Parathyroid adenoma (tissue), 2 donors: Measurements from ENCODE around the gene ERVK3-1.

Source experiments
- H2AFZ ChIP-seq: fragments of 300-600 bp; sonication (generic); one replicate; pipeline ENCODE4 v1.7.0; 2017; ENCODE audit warnings: antibody characterized with exemption, mild to moderate bottlenecking
- H3K27ac ChIP-seq: fragments of 300-600 bp; sonication (generic); one replicate; pipeline ENCODE4 v1.7.0; 2017
- H3K27me3 ChIP-seq: fragments of 300-600 bp; sonication (generic); one replicate; pipeline ENCODE4 v1.7.0; 2017; ENCODE audit warnings: low read length; ENCODE audit not compliant: control insufficient read depth, insufficient read depth
- H3K36me3 ChIP-seq: fragments of 300-600 bp; sonication (generic); one replicate; pipeline ENCODE4 v1.7.0; 2017; ENCODE audit warnings: low read length; ENCODE audit not compliant: control insufficient read depth, insufficient read depth
- H3K4me1 ChIP-seq: fragments of 300-600 bp; sonication (generic); one replicate; pipeline ENCODE4 v1.7.0; 2017; ENCODE audit warnings: control low read depth
- H3K4me2 ChIP-seq: fragments of 300-600 bp; sonication (generic); one replicate; pipeline ENCODE4 v1.7.0; 2017; ENCODE audit warnings: low read length
- H3K4me3 ChIP-seq: fragments of 300-600 bp; sonication (generic); one replicate; pipeline ENCODE4 v1.7.0; 2017; ENCODE audit warnings: low read depth, low read length
- H3K79me2 ChIP-seq: fragments of 300-600 bp; sonication (generic); one replicate; pipeline ENCODE4 v1.7.0; 2017; ENCODE audit warnings: control low read depth
- H3K9ac ChIP-seq: fragments of 300-600 bp; sonication (generic); one replicate; pipeline ENCODE4 v1.7.0; 2017; ENCODE audit warnings: mild to moderate bottlenecking
- H3K9me3 ChIP-seq: fragments of 300-600 bp; sonication (generic); one replicate; pipeline ENCODE4 v1.7.0; 2017; ENCODE audit warnings: low read length; ENCODE audit not compliant: control insufficient read depth
- TF ChIP-seq, protein P1 (sequence below): fragments of 300-600 bp; sonication (generic); IDR thresholded peaks from one replicate; pipeline ENCODE4 v1.7.0; 2017; ENCODE audit warnings: antibody characterized with exemption, mild to moderate bottlenecking
- donor health status: primary hyperparathyroidism.

ERVK3-1 gene

DNA sequence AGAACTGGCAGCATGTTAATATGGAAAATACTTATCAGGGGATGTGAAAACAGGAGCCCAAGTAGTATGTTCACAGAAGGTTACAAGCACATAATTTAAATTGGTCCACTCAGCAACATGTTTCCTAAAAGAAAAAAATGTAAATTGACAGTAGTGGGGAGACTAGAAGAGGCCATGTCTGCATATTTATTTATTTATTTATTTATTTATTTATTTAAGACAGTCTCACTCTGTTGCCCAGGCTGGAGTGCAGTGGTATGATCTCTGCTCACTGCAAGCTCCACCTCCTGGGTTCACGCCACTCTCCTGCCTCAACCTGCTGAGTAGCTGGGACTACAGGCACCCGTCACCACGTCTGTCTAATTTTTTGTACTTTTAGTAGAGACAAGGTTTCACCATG is 40.1 kb upstream of the ERVK3-1 start:
- no peaks in the 10 kb centered on the region for H3K27me3 ChIP-seq
- H3K79me2 ChIP-seq, result no peaks in the 10 kb centered on the region
- H3K9me3 ChIP-seq, result peaks cover 27% of the 10 kb centered on the region
- H3K4me2 ChIP-seq, result no peak overlapping the region
- no peak overlapping the region for H3K9ac ChIP-seq
- H3K4me3 ChIP-seq, result no peak overlapping the region
- peaks cover 30% of the 10 kb centered on the region for H3K36me3 ChIP-seq
- H3K4me1 ChIP-seq, result no peaks in the 10 kb centered on the region
- H3K27ac ChIP-seq, result no peak overlapping the region
- TF ChIP-seq, protein P1, sequence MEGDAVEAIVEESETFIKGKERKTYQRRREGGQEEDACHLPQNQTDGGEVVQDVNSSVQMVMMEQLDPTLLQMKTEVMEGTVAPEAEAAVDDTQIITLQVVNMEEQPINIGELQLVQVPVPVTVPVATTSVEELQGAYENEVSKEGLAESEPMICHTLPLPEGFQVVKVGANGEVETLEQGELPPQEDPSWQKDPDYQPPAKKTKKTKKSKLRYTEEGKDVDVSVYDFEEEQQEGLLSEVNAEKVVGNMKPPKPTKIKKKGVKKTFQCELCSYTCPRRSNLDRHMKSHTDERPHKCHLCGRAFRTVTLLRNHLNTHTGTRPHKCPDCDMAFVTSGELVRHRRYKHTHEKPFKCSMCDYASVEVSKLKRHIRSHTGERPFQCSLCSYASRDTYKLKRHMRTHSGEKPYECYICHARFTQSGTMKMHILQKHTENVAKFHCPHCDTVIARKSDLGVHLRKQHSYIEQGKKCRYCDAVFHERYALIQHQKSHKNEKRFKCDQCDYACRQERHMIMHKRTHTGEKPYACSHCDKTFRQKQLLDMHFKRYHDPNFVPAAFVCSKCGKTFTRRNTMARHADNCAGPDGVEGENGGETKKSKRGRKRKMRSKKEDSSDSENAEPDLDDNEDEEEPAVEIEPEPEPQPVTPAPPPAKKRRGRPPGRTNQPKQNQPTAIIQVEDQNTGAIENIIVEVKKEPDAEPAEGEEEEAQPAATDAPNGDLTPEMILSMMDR, result no peak
- H2AFZ ChIP-seq, result no peak overlapping the region

DNA sequence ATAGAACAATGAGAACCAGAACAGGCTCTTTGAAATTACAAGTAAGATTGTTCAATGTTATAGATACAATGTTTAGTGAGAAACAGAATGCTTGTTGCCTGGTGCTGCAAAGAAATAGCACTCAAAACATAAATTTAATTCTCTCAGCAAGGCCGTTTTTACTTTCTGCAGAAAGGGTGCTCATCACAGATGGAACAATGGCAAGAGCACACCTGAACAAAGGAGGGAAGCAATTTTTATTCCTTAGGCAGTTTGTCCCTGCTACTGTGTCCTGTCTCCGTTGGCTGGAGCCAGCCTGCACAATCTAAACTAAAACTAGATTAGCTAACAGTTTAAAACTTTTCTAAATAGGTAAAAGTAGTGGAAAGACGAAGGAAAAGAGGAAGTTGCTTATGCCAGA is 36.8 kb upstream of the ERVK3-1 start:
- Histone ChIP-seq H3K4me1 (no peaks in the 10 kb centered on the region), H3K9me3 (peaks cover 6% of the 10 kb centered on the region), H2AFZ (no peak overlapping the region), H3K79me2 (no peaks in the 10 kb centered on the region), H3K9ac (no peak overlapping the region), H3K27ac (no peak overlapping the region), H3K36me3 (peaks cover 5% of the 10 kb centered on the region), H3K4me2 (no peak overlapping the region), H3K4me3 (no peak overlapping the region), H3K27me3 (no peaks in the 10 kb centered on the region)
- TF ChIP-seq, protein P1, result no peak

DNA sequence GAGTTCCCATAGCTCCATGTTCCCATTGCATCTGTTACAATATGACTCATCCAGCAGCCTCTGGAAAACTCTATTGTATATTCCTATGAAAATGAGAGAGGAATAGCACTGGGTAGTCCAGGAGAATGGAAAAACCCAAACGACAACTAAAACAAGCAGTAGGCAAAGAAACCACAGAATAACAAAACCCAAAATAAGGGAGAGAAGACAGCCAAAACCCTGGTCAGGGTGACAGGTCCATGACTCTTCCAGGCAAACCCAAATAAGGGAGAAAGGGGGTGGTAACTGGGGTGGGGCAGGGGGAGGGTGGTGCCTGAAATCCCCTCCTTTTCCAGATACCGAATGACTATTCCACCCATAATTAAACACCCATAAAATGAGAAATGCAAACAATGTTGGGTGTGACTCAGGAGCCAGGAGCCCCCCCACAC is 30.4 kb upstream of the ERVK3-1 start:
- TF ChIP-seq, protein P1, result no peak
- H3K36me3 ChIP-seq, result no peaks in the 10 kb centered on the region
- H3K79me2 ChIP-seq, result peaks cover 4% of the 10 kb centered on the region
- no peak overlapping the region for H3K27ac ChIP-seq
- no peak overlapping the region for H3K4me2 ChIP-seq
- H3K9ac ChIP-seq, result no peak overlapping the region
- no peaks in the 10 kb centered on the region for H3K9me3 ChIP-seq
- H3K27me3 ChIP-seq, result no peaks in the 10 kb centered on the region
- H3K4me1 ChIP-seq, result peaks cover 2% of the 10 kb centered on the region
- no peak overlapping the region for H2AFZ ChIP-seq
- H3K4me3 ChIP-seq, result no peak overlapping the region

DNA sequence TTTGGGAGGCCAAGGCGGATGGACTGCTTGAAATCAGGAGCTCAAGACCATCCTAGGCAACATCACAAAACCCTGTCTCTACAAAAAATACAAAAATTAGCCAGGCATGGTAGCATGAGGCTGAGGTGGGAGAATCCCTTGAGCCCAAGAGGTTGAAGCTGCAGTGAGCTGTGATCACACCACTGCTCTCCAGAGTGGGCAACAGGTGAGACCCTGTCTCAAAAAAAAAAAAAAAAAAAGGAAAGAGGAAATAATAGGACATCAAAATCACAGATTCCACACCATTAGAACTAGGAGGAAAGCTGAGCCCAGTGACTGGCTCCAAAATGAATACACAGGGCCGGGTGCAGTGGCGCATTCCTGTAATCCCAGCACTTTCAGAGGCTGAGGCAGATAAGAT is 29.6 kb upstream of the ERVK3-1 start:
- Histone ChIP-seq H3K27me3 (no peaks in the 10 kb centered on the region), H3K9me3 (no peaks in the 10 kb centered on the region), H2AFZ (no peak overlapping the region), H3K9ac (no peak overlapping the region), H3K27ac (no peak overlapping the region), H3K36me3 (no peaks in the 10 kb centered on the region), H3K79me2 (peaks cover 11% of the 10 kb centered on the region), H3K4me3 (no peak overlapping the region), H3K4me1 (peaks cover 2% of the 10 kb centered on the region), H3K4me2 (no peak overlapping the region)
- TF ChIP-seq, protein P1, result no peak

DNA sequence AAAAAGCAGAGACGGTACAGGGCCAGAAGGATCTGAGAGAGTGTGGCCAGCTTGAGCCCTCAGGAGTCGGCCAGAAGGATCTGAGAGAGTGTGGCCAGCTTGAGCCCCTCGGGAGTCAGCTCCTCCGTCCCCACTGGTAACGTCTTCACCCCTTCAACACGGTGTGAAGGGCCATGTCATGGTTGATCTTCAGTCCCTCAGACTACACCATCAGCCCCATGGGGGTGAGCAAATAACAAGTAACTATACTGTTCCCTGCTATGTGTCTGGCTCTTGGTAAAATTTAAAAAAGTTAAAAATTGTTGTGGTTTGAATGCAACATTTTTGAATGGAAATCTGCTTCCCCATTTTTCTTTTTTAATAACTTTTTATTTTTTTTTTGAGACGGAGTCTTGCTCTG is 28.0 kb upstream of the ERVK3-1 start:
- H2AFZ ChIP-seq, result no peak overlapping the region
- no peaks in the 10 kb centered on the region for H3K9me3 ChIP-seq
- peaks cover 2% of the 10 kb centered on the region for H3K4me1 ChIP-seq
- no peak overlapping the region for H3K27ac ChIP-seq
- H3K4me3 ChIP-seq, result no peak overlapping the region
- no peak overlapping the region for H3K4me2 ChIP-seq
- no peak overlapping the region for H3K9ac ChIP-seq
- no peaks in the 10 kb centered on the region for H3K27me3 ChIP-seq
- TF ChIP-seq, protein P1, result no peak
- H3K79me2 ChIP-seq, result peaks cover 11% of the 10 kb centered on the region
- H3K36me3 ChIP-seq, result no peaks in the 10 kb centered on the region
